Karpas-422 (cell line): Measurements from ENCODE around the gene VSIG10. TPM values are rescaled to one million over a fixed set of nuclear protein-coding genes. Genes with fewer than 3 reads are reported as not detected.
"Not testable (repeated sequence)": the region's sequence is repeated elsewhere in the genome, so short reads cannot be mapped to it uniquely, and the experiment has no call there.

Source experiments
- DNase-seq: peaks from one replicate; pipeline ENCODE4 v3.0.0-alpha.2; 2015
- H2AFZ ChIP-seq: fragments of 200-600 bp; sonication (generic); 2 replicates; pipeline ENCODE4 v1.6.1; 2014; ENCODE audit warnings: antibody characterized with exemption, low read length, mixed read lengths
- H3K27ac ChIP-seq: fragments of 200-600 bp; sonication (generic); 2 replicates; pipeline ENCODE4 v1.5.1; 2014; ENCODE audit warnings: mild to moderate bottlenecking, low read length, moderate library complexity
- H3K27me3 ChIP-seq: fragments of 200-600 bp; sonication (generic); 2 replicates; pipeline ENCODE4 v1.6.1; 2014; ENCODE audit warnings: low read length, mixed read lengths
- H3K36me3 ChIP-seq: fragments of 200-600 bp; sonication (generic); 2 replicates; pipeline ENCODE4 v1.6.1; 2014; ENCODE audit warnings: low read length, mixed read lengths; ENCODE audit not compliant: insufficient read depth
- H3K4me1 ChIP-seq: fragments of 200-600 bp; sonication (generic); 2 replicates; pipeline ENCODE4 v1.6.1; 2014; ENCODE audit warnings: mild to moderate bottlenecking, low read length, mixed read lengths
- H3K4me2 ChIP-seq: fragments of 200-600 bp; sonication (generic); 2 replicates; pipeline ENCODE4 v1.6.1; 2014; ENCODE audit warnings: low read length, low read depth, mild to moderate bottlenecking; ENCODE audit not compliant: poor library complexity, severe bottlenecking
- H3K4me3 ChIP-seq: fragments of 200-600 bp; sonication (generic); 2 replicates; pipeline ENCODE4 v1.5.1; 2014; ENCODE audit warnings: mild to moderate bottlenecking, antibody characterized with exemption, low read length, mixed read lengths
- H3K79me2 ChIP-seq: fragments of 200-600 bp; sonication (generic); 2 replicates; pipeline ENCODE4 v1.6.1; 2014; ENCODE audit warnings: mild to moderate bottlenecking, low read length, mixed read lengths
- H3K9ac ChIP-seq: fragments of 200-600 bp; sonication (generic); 2 replicates; pipeline ENCODE4 v1.6.0; 2014; ENCODE audit warnings: low read length
- H3K9me2 ChIP-seq: fragments of 200-600 bp; sonication (generic), shearing (Covaris generic); replicated peaks from 2 replicates; pipeline ENCODE4 v1.6.0; 2014; ENCODE audit warnings: mild to moderate bottlenecking, low read length, moderate library complexity; ENCODE audit not compliant: insufficient read depth
- H3K9me3 ChIP-seq: fragments of 300-700, 200-600 bp; sonication (generic); 2 replicates; pipeline ENCODE4 v1.6.1; 2014; ENCODE audit warnings: low read length, mixed read lengths
- H4K20me1 ChIP-seq: fragments of 200-600 bp; sonication (generic); 2 replicates; pipeline ENCODE4 v1.6.1; 2014; ENCODE audit warnings: mild to moderate bottlenecking, antibody characterized with exemption, low read length, low read depth; ENCODE audit not compliant: insufficient read depth
- total RNA-seq: library from RNA; depleted of rRNA; stranded (reverse); fragments of >200 nt; shearing (Covaris generic); gene quantifications from 2 replicates; pipeline ENCODE4 v1.2.3, GENCODE V29; 2014; ENCODE audit warnings: low replicate concordance

The VSIG10 gene
- total RNA-seq, 1 experiment from 2014 or later, result 5.0 TPM

DNA sequence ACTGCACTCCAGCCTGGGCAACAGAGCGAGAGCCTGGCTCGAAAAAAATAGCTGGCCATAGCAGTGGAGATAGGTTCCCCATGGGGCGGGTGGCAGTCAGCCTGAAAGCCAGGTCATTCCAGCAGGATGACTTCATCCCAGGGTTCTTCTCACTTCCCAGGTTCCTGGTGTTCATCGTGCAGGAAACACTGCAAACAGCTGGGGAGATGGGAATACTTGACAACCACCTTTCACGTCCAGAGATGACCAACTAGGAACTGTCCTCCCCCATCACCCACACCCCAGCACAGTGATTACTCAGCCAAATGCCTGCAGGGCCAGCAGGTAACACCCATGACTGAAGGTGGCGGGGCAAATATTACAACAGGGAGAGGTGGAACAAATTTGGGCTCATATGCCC lies 1.7 kb downstream of the VSIG10 start:
- Histone ChIP-seq H3K9me2 (no peaks in the 10 kb centered on the region), H3K36me3 (no peaks in the 10 kb centered on the region), H3K4me2 (no peak overlapping the region), H3K79me2 (no peaks in the 10 kb centered on the region), H3K4me1 (peaks cover 28% of the 10 kb centered on the region), H3K27ac (no peak overlapping the region), H3K4me3 (no peak overlapping the region), H3K9ac (no peak overlapping the region), H2AFZ (no peak overlapping the region), H4K20me1 (no peaks in the 10 kb centered on the region), H3K9me3 (no peaks in the 10 kb centered on the region), H3K27me3 (no peaks in the 10 kb centered on the region)
- no peak for DNase-seq

GRCh38 chr12:118101051-118101450 lies 2.8 kb downstream of the VSIG10 start:
- H3K9me2 ChIP-seq, result no peaks in the 10 kb centered on the region

GRCh38 chr12:118098911-118099671 lies 4.7 kb downstream of the VSIG10 start:
- Histone ChIP-seq H3K9me2 (no peaks in the 10 kb centered on the region), H3K9me3 (no peaks in the 10 kb centered on the region), H4K20me1 (no peaks in the 10 kb centered on the region), H3K9ac (no peak overlapping the region), H3K4me3 (no peak overlapping the region), H3K27ac (no peak overlapping the region), H3K36me3 (no peaks in the 10 kb centered on the region), H3K4me2 (no peak overlapping the region), H3K79me2 (no peaks in the 10 kb centered on the region), H3K27me3 (no peaks in the 10 kb centered on the region), H3K4me1 (peaks cover 24% of the 10 kb centered on the region), H2AFZ (no peak overlapping the region)
- DNase-seq, result peak; percentile 43

More at GRCh38 chr12:118101051-118101450, 2.8 kb downstream of the VSIG10 start:
- Histone ChIP-seq H3K9ac (no peak overlapping the region), H4K20me1 (no peaks in the 10 kb centered on the region), H3K27me3 (no peaks in the 10 kb centered on the region), H3K36me3 (no peaks in the 10 kb centered on the region), H3K79me2 (no peaks in the 10 kb centered on the region), H3K4me2 (no peak overlapping the region), H3K4me3 (no peak overlapping the region), H2AFZ (no peak overlapping the region), H3K4me1 (peaks cover 28% of the 10 kb centered on the region), H3K9me3 (no peaks in the 10 kb centered on the region), H3K27ac (no peak overlapping the region)
- no peak for DNase-seq

GRCh38 chr12:118098401-118098800 lies 5.4 kb downstream of the VSIG10 start:
- H3K9me2 ChIP-seq, result no peaks in the 10 kb centered on the region
- H3K9me3 ChIP-seq, result no peaks in the 10 kb centered on the region
- no peak overlapping the region for H3K27ac ChIP-seq
- H3K36me3 ChIP-seq, result no peaks in the 10 kb centered on the region
- H3K9ac ChIP-seq, result no peak overlapping the region
- no peak for DNase-seq
- H4K20me1 ChIP-seq, result no peaks in the 10 kb centered on the region
- H3K27me3 ChIP-seq, result no peaks in the 10 kb centered on the region
- H2AFZ ChIP-seq, result no peak overlapping the region
- no peaks in the 10 kb centered on the region for H3K79me2 ChIP-seq
- H3K4me3 ChIP-seq, result no peak overlapping the region
- H3K4me1 ChIP-seq, result peaks cover 17% of the 10 kb centered on the region
- no peak overlapping the region for H3K4me2 ChIP-seq

DNA sequence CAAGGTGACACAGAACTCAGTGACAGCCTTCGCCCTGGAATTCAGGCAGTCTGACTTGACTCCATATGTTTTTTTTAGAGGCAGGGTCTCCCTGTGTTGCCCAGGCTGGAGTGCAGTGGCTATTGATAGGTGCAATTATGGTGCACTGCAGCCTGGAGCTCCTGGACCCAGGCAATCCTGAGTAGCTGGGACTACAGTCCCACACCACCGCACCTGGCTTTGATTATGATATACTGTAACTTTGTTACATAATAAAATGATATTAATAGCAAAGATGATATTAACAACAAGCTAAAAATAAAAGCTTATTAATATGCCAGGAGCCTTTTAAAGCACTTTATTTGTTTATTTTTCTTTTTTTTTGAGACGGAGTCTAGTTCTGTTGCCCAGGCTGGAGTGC lies 9.8 kb downstream of the VSIG10 start:
- H3K9ac ChIP-seq, result no peak overlapping the region
- H3K9me3 ChIP-seq, result no peaks in the 10 kb centered on the region
- no peak overlapping the region for H2AFZ ChIP-seq
- no peaks in the 10 kb centered on the region for H3K9me2 ChIP-seq
- no peaks in the 10 kb centered on the region for H3K27me3 ChIP-seq
- H4K20me1 ChIP-seq, result no peaks in the 10 kb centered on the region
- H3K36me3 ChIP-seq, result no peaks in the 10 kb centered on the region
- no peaks in the 10 kb centered on the region for H3K79me2 ChIP-seq
- no peak overlapping the region for H3K4me3 ChIP-seq
- no peak overlapping the region for H3K27ac ChIP-seq
- no peaks in the 10 kb centered on the region for H3K4me1 ChIP-seq
- no peak for DNase-seq
- H3K4me2 ChIP-seq, result no peak overlapping the region

DNA sequence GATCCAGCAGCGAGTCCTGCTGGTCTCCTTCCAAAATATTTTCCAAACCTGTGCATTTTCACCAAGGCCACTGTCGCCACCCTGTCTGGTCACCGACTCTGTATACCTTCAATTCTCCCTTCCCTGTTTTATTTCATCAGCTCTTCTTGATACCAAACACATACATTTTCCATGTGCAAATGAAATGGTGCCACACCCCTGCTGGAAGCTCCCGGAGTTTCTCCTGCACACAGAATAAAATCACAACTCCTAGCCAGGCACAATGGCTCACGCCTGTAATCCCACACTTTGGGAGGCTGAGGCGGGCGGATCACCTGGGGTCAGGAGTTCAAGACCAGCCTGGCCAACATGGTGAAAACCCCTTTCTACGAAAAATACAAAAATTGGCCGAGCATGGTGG lies 14.0 kb downstream of the VSIG10 start:
- no peaks in the 10 kb centered on the region for H3K9me3 ChIP-seq
- H3K36me3 ChIP-seq, result no peaks in the 10 kb centered on the region
- no peak overlapping the region for H3K4me2 ChIP-seq
- H3K4me3 ChIP-seq, result no peak overlapping the region
- no peaks in the 10 kb centered on the region for H4K20me1 ChIP-seq
- DNase-seq, result no peak
- no peak overlapping the region for H2AFZ ChIP-seq
- H3K9ac ChIP-seq, result no peak overlapping the region
- no peaks in the 10 kb centered on the region for H3K9me2 ChIP-seq
- no peak overlapping the region for H3K27ac ChIP-seq
- H3K79me2 ChIP-seq, result no peaks in the 10 kb centered on the region
- no peaks in the 10 kb centered on the region for H3K4me1 ChIP-seq
- H3K27me3 ChIP-seq, result no peaks in the 10 kb centered on the region

DNA sequence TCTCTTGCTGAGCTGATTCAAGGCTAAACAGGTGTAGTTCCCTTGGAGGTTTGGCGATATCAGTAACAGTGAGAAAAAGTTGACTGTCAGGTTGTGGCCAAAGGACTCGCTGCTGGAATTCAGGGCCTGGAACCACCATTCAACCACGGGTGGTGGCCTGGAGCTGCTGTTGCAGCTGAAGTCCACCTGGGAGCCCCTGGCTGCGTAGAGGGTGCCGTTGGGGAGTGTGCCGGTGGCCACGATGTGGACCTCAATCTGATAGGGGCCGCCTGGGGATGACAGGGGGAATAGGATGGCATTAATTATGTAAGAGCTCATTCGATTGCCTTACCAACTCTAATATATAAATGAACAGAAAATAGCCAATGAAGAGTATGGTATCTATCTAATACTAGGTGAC lies 21.6 kb downstream of the VSIG10 start:
- H3K4me2 ChIP-seq, result no peak overlapping the region
- H3K36me3 ChIP-seq, result no peaks in the 10 kb centered on the region
- H3K27me3 ChIP-seq, result no peaks in the 10 kb centered on the region
- H3K4me3 ChIP-seq, result no peak overlapping the region
- no peaks in the 10 kb centered on the region for H3K9me2 ChIP-seq
- no peak overlapping the region for H3K27ac ChIP-seq
- no peaks in the 10 kb centered on the region for H3K79me2 ChIP-seq
- no peak overlapping the region for H2AFZ ChIP-seq
- no peaks in the 10 kb centered on the region for H3K4me1 ChIP-seq
- no peak for DNase-seq
- H4K20me1 ChIP-seq, result no peaks in the 10 kb centered on the region
- H3K9me3 ChIP-seq, result no peaks in the 10 kb centered on the region
- H3K9ac ChIP-seq, result no peak overlapping the region

- not testable (repeated sequence) for H3K79me2 ChIP-seq, H3K36me3 ChIP-seq, H3K4me3 ChIP-seq, H3K4me1 ChIP-seq, H3K9me2 ChIP-seq, H3K27me3 ChIP-seq, H4K20me1 ChIP-seq, H3K9ac ChIP-seq, H3K9me3 ChIP-seq, H3K4me2 ChIP-seq, H3K27ac ChIP-seq, DNase-seq, H2AFZ ChIP-seq
These were observed 22.3 kb downstream of the VSIG10 start for GRCh38 chr12:118081521-118081920.
